ENCODE results near the gene KIF4A.
"Not testable (repeated sequence)": the region's sequence is repeated elsewhere in the genome, so short reads cannot be mapped to it uniquely, and the experiment has no call there.

KIF4A gene

GRCh38 chrX:70386235-70386634, 96.3 kb downstream of the KIF4A start:
- no peak for DNase-seq (ENCODE audit: low read depth)

GRCh38 chrX:70398899-70399298, 109.0 kb downstream of the KIF4A start:
- DNase-seq (ENCODE audit: low read depth): no peak

GRCh38 chrX:70400181-70400580, 110.3 kb downstream of the KIF4A start:
- not testable (repeated sequence) for DNase-seq (ENCODE audit: low read depth)

- DNase-seq (ENCODE audit: low read depth): no peak
Observed at GRCh38 chrX:70402721-70403120, 112.8 kb downstream of the KIF4A start.

DNA sequence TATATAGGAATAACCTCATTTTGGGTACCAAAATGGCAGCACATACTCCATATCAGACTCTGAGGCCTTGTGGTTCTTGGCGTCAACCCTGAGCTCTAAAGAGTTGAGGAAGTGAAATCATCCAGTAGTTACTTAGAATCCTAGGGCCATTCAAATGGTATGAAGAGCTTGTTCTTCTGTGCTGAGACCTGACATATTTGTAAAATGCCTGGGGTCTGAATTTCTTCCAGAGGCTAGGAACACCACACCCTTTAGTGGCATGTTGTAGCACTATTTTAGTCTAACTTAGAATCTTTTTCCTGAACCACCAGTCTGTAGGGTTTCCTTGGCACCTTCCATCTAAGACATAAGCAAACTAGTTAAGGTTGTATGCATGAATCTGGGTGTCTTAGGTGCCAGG, 115.1 kb downstream of the KIF4A start:
- no peak for DNase-seq (ENCODE audit: low read depth)

GRCh38 chrX:70410921-70411320, 121.0 kb downstream of the KIF4A start:
- no peak for DNase-seq (ENCODE audit: low read depth)

- no peak for DNase-seq (ENCODE audit: low read depth)
Observed at GRCh38 chrX:70411475-70411874, 121.6 kb downstream of the KIF4A start.

DNA sequence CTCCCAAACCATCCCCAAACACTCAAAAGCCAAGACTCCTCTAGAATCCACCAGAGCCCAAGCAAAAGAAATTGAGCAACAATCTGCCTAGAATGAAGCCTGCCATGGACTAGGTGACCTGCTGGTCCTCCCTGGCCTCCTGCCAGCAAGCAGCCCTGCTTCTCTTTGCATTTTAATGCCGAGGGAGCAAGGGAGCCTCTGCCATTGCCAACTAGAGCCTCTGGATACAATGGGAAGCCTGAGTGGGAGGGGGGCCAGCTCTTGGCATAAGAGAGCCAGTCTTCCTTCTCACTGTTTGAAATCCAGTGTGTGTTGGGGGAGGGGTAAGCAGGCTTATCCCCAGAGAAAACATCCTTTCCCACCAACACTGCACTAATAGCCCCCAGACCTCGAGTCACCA, 131.7 kb downstream of the KIF4A start:
- DNase-seq (ENCODE audit: low read depth): no peak

- DNase-seq (ENCODE audit: low read depth): no peak
Observed at GRCh38 chrX:70422851-70423341, 133.0 kb downstream of the KIF4A start, which contains the start of gene GDPD2. Gene GDPD2 (plus strand): TSS chrX:70423314. CDS start chrX:70424985, 1,671 bp downstream.

GRCh38 chrX:70423936-70424675, 134.2 kb downstream of the KIF4A start:
- no peak for DNase-seq (ENCODE audit: low read depth)

GRCh38 chrX:70424801-70425200, 134.9 kb downstream of the KIF4A start:
- DNase-seq (ENCODE audit: low read depth): no peak

GRCh38 chrX:70426286-70427278, 136.7 kb downstream of the KIF4A start:
- no peak for DNase-seq (ENCODE audit: low read depth)

DNA sequence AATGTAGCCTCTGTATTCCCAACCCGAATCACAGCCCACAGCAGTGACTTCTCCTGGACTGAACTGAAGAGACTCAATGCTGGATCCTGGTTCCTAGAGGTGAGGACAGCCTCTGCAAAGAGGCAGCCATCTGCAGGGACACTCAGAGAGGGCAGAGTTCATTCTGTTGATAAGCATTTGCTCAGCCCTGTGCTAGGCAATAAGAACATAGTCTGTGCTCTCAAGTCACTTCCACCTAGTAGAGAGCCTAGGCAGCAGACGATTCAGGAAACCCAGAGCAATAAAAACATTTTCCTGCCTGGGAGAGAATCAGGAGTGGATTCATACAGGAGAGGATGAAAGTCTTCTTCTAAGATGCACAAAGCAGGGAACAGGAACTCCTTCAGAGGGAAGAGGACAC, 137.5 kb downstream of the KIF4A start:
- no peak for DNase-seq (ENCODE audit: low read depth)

DNA sequence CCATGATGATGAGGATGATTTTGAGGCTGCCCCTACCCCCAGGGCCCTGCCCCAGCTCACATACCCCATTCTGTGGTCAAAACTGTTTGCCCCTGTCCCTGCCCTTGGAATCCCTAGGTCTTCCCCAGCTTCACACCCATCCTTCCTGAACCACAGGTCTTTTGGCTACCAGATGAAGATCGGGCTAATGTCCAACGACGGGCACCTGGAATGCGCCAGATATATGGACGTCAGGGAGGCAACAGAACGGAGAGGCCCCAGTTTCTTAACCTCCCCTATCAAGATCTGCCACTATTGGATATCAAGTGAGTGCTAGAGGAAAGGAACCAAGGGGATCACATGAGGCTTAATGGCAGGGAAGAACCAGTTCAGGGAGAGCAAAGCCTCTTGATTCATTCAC, 139.9 kb downstream of the KIF4A start:
- no peak for DNase-seq (ENCODE audit: low read depth)

DNA sequence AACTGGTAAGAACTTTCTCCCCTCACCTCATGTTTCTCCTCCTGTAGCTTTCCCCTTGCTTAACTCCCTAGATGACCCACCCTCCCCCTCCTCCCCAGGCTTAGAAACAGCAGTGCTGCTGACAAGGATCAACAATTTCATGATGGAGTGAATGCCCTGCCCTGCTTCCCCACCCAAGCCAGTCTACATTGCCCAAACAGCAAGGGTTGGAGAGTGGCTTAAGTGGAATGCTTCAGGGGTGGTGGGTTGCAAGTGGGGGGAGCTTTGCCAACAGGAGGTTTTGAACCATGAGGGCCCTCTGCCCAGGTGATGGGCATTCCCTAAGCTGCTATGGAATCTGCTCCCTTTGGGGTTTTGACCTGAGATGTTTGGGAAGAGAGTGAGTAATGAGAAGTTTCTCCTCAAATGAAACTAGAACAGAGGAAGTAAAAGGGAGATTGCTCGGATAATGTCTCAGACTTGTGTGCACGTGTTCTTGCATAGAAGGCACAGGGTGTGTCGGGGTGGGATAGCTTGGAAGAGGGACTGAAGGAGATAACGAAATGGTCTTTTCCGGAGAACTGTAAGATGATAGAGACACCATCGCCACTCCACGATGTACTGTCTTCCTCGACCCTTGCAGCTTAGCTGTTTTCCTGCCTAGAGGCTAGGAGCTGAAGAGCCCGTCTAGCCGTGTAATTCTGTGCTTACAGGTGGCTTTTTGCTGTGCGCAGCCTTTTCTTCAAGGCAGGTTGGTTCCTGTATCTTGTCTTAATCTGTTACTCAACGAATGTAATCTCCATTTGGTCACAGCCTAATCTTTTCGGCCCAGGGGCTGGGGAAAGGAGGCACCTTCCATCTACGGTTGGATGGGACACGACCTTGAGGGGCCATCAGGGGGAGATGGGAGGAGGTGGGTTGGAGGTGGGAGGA, 143.3 kb downstream of the KIF4A start:
- no peak for DNase-seq (ENCODE audit: low read depth)

DNA sequence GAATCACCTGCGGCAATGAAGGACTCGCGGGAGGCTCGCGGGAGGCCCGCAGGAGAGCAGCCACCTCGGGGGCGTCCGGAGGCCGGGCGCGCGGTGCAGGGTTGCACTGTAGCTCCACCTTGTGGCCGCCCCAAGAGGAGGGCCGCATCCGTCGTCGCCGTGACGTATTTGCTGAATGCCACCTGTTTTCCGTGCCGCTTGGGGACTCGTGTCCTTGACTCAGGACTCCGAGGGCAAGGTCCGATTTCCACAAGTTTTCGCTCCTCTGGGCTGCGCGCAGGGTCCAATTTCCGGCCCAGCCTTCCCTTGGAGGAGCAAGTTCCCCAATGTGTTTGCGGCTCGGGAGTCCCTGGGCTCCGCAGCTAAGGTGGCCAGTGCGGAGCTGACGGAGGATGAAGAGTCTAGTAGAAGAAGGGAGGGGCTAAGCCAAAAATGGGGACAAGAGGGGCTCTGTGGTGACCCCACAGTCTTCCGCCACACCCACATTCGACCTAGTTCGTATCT, 144.0 kb downstream of the KIF4A start:
- peak; percentile 57 for DNase-seq (ENCODE audit: low read depth)

DNA sequence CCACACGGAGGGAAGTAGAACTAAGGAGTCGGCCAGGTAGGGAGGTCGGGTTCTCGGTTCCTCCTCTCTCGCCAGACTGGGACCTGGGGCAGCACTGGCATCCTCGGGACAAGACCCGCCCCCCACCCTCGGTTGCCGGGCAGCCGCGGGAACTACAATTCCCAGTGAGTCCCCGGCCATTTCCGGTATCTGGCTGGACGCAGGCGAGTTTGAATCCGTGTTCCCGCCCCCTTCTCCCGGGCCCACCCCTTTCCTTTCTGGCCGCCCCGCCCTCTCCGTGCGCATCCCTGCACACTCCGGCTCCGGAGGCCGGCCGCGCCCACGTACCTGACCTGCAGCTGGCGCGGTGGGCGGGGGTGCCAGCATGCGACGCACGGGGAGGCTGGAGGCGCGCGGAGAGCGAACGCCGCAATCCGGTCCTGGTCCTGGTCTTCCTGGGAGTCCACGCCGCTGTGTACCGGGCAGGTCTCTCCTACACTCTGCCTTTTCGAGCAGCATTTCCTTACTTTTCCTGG, 144.5 kb downstream of the KIF4A start:
- DNase-seq (ENCODE audit: low read depth): peak; percentile 46

DNA sequence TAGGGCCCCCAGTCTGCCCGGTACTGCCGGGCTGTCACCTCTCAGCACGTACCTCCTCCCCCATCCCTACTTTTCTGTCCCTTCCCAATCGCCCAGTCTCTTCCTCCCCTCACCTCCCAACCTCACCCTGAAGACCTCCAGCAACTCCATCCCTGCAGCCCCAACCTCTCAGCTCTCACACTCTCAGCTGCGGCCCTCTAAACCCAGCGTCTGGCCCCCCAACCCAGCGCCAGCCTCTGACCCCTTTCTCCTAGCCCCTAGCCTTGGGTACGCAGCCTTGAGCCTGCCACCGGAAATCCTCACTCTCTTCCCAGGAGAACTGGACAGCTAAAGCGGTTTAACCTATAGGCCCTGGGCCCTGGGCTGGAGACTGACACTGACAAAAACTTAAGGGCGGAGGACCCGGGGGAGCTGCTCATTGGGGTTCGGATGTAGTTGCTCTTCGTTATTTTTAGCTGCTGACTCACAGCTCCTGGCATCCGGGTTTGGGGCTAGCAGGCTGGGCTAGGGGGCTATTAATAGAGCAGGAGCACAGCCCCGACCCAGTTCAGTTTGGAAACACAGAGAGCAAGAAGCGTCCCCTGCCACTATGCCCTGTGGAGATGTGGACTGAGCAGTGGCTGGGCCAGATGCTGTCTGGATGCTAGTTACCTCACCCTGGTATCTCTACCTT, 145.1 kb downstream of the KIF4A start:
- no peak for DNase-seq (ENCODE audit: low read depth)

- no peak for DNase-seq (ENCODE audit: low read depth)
Observed at GRCh38 chrX:70436343-70436742, 146.4 kb downstream of the KIF4A start.

DNA sequence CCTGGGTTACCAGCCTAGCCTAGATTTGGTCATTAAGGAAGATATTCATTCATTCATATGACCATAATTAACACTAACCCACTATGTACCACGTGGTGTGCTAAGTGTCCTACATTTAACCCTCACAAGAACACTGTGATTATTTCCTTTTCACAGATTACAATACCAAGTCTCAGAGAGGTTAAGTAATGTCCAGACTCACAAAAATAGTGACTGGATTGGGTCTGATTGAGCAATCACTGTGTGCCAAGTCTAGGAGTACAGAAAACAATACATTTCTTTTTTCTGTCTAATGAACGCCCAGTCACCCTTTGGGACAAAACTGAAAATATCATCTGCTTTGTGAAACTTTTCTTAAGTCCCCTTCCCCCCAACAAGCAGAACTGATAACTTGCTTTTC, 147.1 kb downstream of the KIF4A start:
- no peak for DNase-seq (ENCODE audit: low read depth)

Data from activated T-helper 9 cell treated with anti-CD3 and anti-CD28 coated beads, Interleukin-2, amount 50 U/mL, for 16 hours (primary cell).